ENCODE results near the gene PNPT1. TPM values are rescaled to one million over a fixed set of nuclear protein-coding genes. Genes with fewer than 3 reads are reported as not detected.

PNPT1 gene
- polyA plus RNA-seq, 1 of the 3 experiments (the other 2 are of a cell fraction) = 11.7 TPM

DNA sequence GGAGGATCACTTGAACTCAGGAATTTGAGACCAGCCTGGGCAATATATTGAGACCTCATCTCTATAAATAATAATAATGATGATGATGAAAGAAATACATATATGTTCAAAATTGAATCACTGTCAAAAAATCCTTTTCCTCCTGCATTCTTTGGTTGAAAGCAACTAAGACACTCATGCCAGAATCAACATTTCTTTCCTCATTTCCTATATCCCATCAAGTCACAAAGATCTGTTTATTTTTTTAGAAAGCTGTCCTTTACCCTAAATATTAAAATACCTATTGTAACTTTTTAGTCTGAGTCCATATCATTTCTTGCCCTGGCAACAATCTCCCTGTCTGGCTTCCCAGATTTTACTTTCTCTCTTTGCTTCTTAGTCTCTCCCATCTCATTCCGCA, 44.4 kb downstream of the PNPT1 start:
- H3F3A ChIP-seq (replicated peaks; ENCODE audit: insufficient read depth) = peaks cover 19% of the 10 kb centered on the region
- H3K27me3 ChIP-seq (ENCODE audit: insufficient read depth) = no peaks in the 10 kb centered on the region
- H3K9me3 ChIP-seq = no peaks in the 10 kb centered on the region
- no peaks in the 10 kb centered on the region for H3K9me2 ChIP-seq
- H3K4me1 ChIP-seq (ENCODE audit: control insufficient read depth in 1 of 2, insufficient read depth in 2 of 2, low read depth in 1 of 2, low read length in 1 of 2) = no peaks in the 10 kb centered on the region
- POLR2A ChIA-PET = no interaction called here
- DNase-seq = no peak
- peak overlapping the region in 1 of 2 experiments; percentile 12; a peak in 1 of 4 replicates for H3K27ac ChIP-seq (ENCODE audit: low read depth in 2 of 2, low read length in 1 of 2)
- H3K4me3 ChIP-seq (ENCODE audit: low read depth in 2 of 2, low read length in 1 of 2) = no peak overlapping the region
- WGBS (ENCODE audit: low lambda C conversion rate) = 93% methylated on average over 1 of the region's 1 CpG
- H3K4me2 ChIP-seq = no peak overlapping the region
- H4K20me1 ChIP-seq (ENCODE audit: insufficient read depth) = no peaks in the 10 kb centered on the region
- TF ChIP-seq NRF1 (IDR thresholded peaks at IDR 0.05; ENCODE audit: low read depth, low read length) = no peak
- TF ChIP-seq RXRA (IDR thresholded peaks at IDR 0.05; ENCODE audit: borderline replicate concordance, low read depth) = no peak
- no peak for TF ChIP-seq EP300 (IDR thresholded peaks at IDR 0.05; ENCODE audit: borderline replicate concordance in 1 of 2, low read depth in 1 of 2, low read length in 1 of 2)
- TF ChIP-seq PBX3 (IDR thresholded peaks at IDR 0.05) = no peak
- no peak for TF ChIP-seq MXI1 (IDR thresholded peaks at IDR 0.05; ENCODE audit: low read depth, low read length)
- no peak for TF ChIP-seq GABPA (IDR thresholded peaks at IDR 0.05; ENCODE audit: low read depth)
- TF ChIP-seq RCOR1 (IDR thresholded peaks at IDR 0.05; ENCODE audit: low read length) = no peak
- no peak for TF ChIP-seq FOSL2 (IDR thresholded peaks at IDR 0.05; ENCODE audit: borderline replicate concordance, low read depth)
- TF ChIP-seq EZH2phosphoT487 (IDR thresholded peaks at IDR 0.05; ENCODE audit: borderline replicate concordance, low read depth) = no peak
- H2AFZ ChIP-seq (ENCODE audit: low read depth) = no peak overlapping the region
- H3K36me3 ChIP-seq (replicated peaks in 1 of 2; ENCODE audit: control insufficient read depth in 1 of 2, insufficient read depth in 2 of 2, low read length in 1 of 2) = peaks cover 27 to 53% of the 10 kb centered on the region in 2 experiments
- CTCF ChIA-PET = no interaction called here
- H3K9ac ChIP-seq = no peak overlapping the region
- no peaks in the 10 kb centered on the region for H3K79me2 ChIP-seq (ENCODE audit: insufficient read depth)

GRCh38 chr2:55636831-55637230, 56.8 kb downstream of the PNPT1 start:
- Histone ChIP-seq H3K4me3 (ENCODE audit: low read depth in 2 of 2, low read length in 1 of 2) (no peak overlapping the region), H3K9me3 (no peaks in the 10 kb centered on the region), H3K4me2 (no peak overlapping the region), H3K79me2 (ENCODE audit: insufficient read depth) (no peaks in the 10 kb centered on the region), H3K9me2 (no peaks in the 10 kb centered on the region), H3K36me3 (replicated peaks in 1 of 2; ENCODE audit: control insufficient read depth in 1 of 2, insufficient read depth in 2 of 2, low read length in 1 of 2) (peaks cover 29 to 50% of the 10 kb centered on the region in 2 experiments), H3F3A (replicated peaks; ENCODE audit: insufficient read depth) (peaks cover 5% of the 10 kb centered on the region), H2AFZ (ENCODE audit: low read depth) (no peak overlapping the region), H3K27me3 (ENCODE audit: insufficient read depth) (no peaks in the 10 kb centered on the region), H3K27ac (ENCODE audit: low read depth in 2 of 2, low read length in 1 of 2) (no peak overlapping the region), H3K9ac (no peak overlapping the region), H3K4me1 (ENCODE audit: control insufficient read depth in 1 of 2, insufficient read depth in 2 of 2, low read depth in 1 of 2, low read length in 1 of 2) (no peaks in the 10 kb centered on the region), H4K20me1 (ENCODE audit: insufficient read depth) (no peaks in the 10 kb centered on the region)
- 95% methylated on average over 3 of the region's 3 CpGs for whole genome bisulfite sequencing (ENCODE audit: low lambda C conversion rate)
- TF ChIP-seq PBX3 (IDR thresholded peaks at IDR 0.05) (no peak), TEAD4 (IDR thresholded peaks at IDR 0.05; ENCODE audit: borderline replicate concordance, insufficient read depth) (no peak), JUND (IDR thresholded peaks at IDR 0.05) (no peak), TAF1 (IDR thresholded peaks at IDR 0.05; ENCODE audit: borderline replicate concordance, low read depth, low read length) (no peak), RAD21 (IDR thresholded peaks at IDR 0.05; ENCODE audit: low read length) (no peak)
- no peak for DNase-seq
- CTCF ChIA-PET = no interaction called here
- POLR2A ChIA-PET = no interaction called here

Data from SK-N-SH (cell line).